Liver (tissue), 9 donors: ENCODE measurements around the gene ASPA. TPM values are rescaled to one million over a fixed set of nuclear protein-coding genes. Genes with fewer than 3 reads are reported as not detected.
A peak's percentile ranks its signal among the peaks of the same experiment; 100 is the strongest.
"Not testable (repeated sequence)": the region's sequence is repeated elsewhere in the genome, so short reads cannot be mapped to it uniquely, and the experiment has no call there.

Experiments
- DNase-seq: peaks from one replicate; pipeline ENCODE4 v3.0.0-alpha.2; 2017; ENCODE audit warnings: low spot score
- H3K27ac ChIP-seq, 2 donors: one replicate each; pipeline ENCODE4 v1.7.0; 2013; ENCODE audit warnings: inconsistent platforms in 2 of 2, low read length in 2 of 2, control low read depth in 1 of 2, low read depth in 1 of 2, mild to moderate bottlenecking in 1 of 2
- H3K27me3 ChIP-seq, 4 donors: one replicate each; pipeline versions ENCODE4 v1.6.1 to v1.7.0; 2013; ENCODE audit warnings: low read length in 3 of 4, inconsistent platforms in 1 of 4, mild to moderate bottlenecking in 1 of 4, moderate library complexity in 1 of 4; ENCODE audit not compliant: control insufficient read depth in 4 of 4, insufficient read depth in 4 of 4
- H3K36me3 ChIP-seq, 4 donors: one replicate each; pipeline versions ENCODE4 v1.6.1 to v1.7.0; 2013; ENCODE audit warnings: low read length in 3 of 4, mild to moderate bottlenecking in 3 of 4, low read depth in 1 of 4, moderate library complexity in 1 of 4; ENCODE audit not compliant: control insufficient read depth in 4 of 4, insufficient read depth in 3 of 4
- H3K4me1 ChIP-seq, 4 donors: one replicate each; pipeline versions ENCODE4 v1.6.1 to v1.7.0; 2013; ENCODE audit warnings: low read length in 3 of 4, mild to moderate bottlenecking in 3 of 4, moderate library complexity in 1 of 4; ENCODE audit not compliant: control insufficient read depth in 4 of 4, insufficient read depth in 4 of 4
- H3K4me3 ChIP-seq, 3 donors: one replicate each; pipeline versions ENCODE4 v1.6.1 to v1.7.0; 2013; ENCODE audit warnings: low read length in 3 of 3, control low read depth in 1 of 3, low read depth in 1 of 3, mild to moderate bottlenecking in 1 of 3
- H3K9ac ChIP-seq, 2 donors: one replicate each; pipeline ENCODE4 v1.7.0; 2013; ENCODE audit warnings: low read length in 2 of 2, mild to moderate bottlenecking in 2 of 2, moderate library complexity in 2 of 2, control low read depth in 1 of 2, low read depth in 1 of 2
- H3K9me3 ChIP-seq, 4 donors: one replicate each; pipeline versions ENCODE4 v1.6.1 to v1.7.0; 2013; ENCODE audit warnings: low read length in 3 of 4; ENCODE audit not compliant: control insufficient read depth in 4 of 4
- EGR1 ChIP-seq, 2 donors: IDR thresholded peaks; 2 replicates each; pipeline ENCODE4 v1.6.1; 2016 to 2018; ENCODE audit warnings: antibody characterized with exemption in 2 of 2, low read depth in 2 of 2
- FOXA1 ChIP-seq: IDR thresholded peaks from 2 replicates; pipeline ENCODE4 v1.6.1; 2016; ENCODE audit warnings: antibody characterized with exemption
- FOXA2 ChIP-seq: IDR thresholded peaks from 2 replicates; pipeline ENCODE4 v1.6.1; 2016; ENCODE audit warnings: antibody characterized with exemption
- GABPA ChIP-seq, 2 donors: IDR thresholded peaks in 1 of 2; conservative IDR thresholded peaks in 1 of 2; 2 replicates each; pipeline ENCODE4 v1.6.1; 2016; ENCODE audit warnings: antibody characterized with exemption in 2 of 2, mild to moderate bottlenecking in 1 of 2, moderate library complexity in 1 of 2
- HNF4A ChIP-seq, 2 donors: conservative IDR thresholded peaks; 2 replicates each; pipeline ENCODE4 v1.6.1; 2016; ENCODE audit warnings: antibody characterized with exemption in 2 of 2, mild to moderate bottlenecking in 2 of 2
- HNF4G ChIP-seq: IDR thresholded peaks from 2 replicates; pipeline ENCODE4 v1.6.1; 2016; ENCODE audit warnings: antibody characterized with exemption
- JUND ChIP-seq, 2 donors: IDR thresholded peaks; 2 replicates each; pipeline ENCODE4 v1.6.1; 2016; ENCODE audit warnings: antibody characterized with exemption in 2 of 2
- NR2F2 ChIP-seq: IDR thresholded peaks from 2 replicates; pipeline ENCODE4 v1.6.1; 2016; ENCODE audit warnings: antibody characterized with exemption
- RAD21 ChIP-seq, 2 donors: IDR thresholded peaks; 2 replicates each; pipeline ENCODE4 v1.6.1; 2016; ENCODE audit warnings: antibody characterized with exemption in 2 of 2, mild to moderate bottlenecking in 2 of 2
- RXRA ChIP-seq, 2 donors: IDR thresholded peaks; 2 replicates each; pipeline ENCODE4 v1.6.1; 2017 to 2018; ENCODE audit warnings: antibody characterized with exemption in 2 of 2, mild to moderate bottlenecking in 1 of 2
- SP1 ChIP-seq: IDR thresholded peaks from 2 replicates; pipeline ENCODE4 v1.6.1; 2018; ENCODE audit warnings: antibody characterized with exemption, mild to moderate bottlenecking
- TAF1 ChIP-seq: conservative IDR thresholded peaks from 2 replicates; pipeline ENCODE4 v1.6.1; 2016; ENCODE audit warnings: antibody characterized with exemption, mild to moderate bottlenecking
- YY1 ChIP-seq: IDR thresholded peaks from 2 replicates; pipeline ENCODE4 v1.6.1; 2016; ENCODE audit warnings: antibody characterized with exemption, mild to moderate bottlenecking
- WGBS: extraction: QIAGEN DNeasy Blood & Tissue Kit; methylation state at CpG from one replicate; pipeline ENCODE4 v1.1.7; 2013; 5-methylcytosine and 5-hydroxymethylcytosine counted together
- polyA plus RNA-seq, 2 donors: library from polyadenylated mRNA; stranded (reverse) in 1 of 2; unstranded in 1 of 2; fragments of 200-250 nt in 1 of 2; fragments of >200 nt in 1 of 2; fragmentation: Nextera tagmentation in 1 of 2; extraction: Ambion mirVana in 1 of 2; gene quantifications; one replicate each; pipeline versions ENCODE4 v1.2.1 to v1.2.3, GENCODE V29; 2013 to 2015
- total RNA-seq, 2 donors: library from RNA; depleted of rRNA; stranded (reverse); fragments of >200 nt; gene quantifications; one replicate each; pipeline ENCODE4 v1.2.3, GENCODE V29; 2014
- TF ChIP-seq, protein P1 (sequence below): IDR thresholded peaks from 2 replicates; pipeline ENCODE4 v1.6.1; 2016; ENCODE audit warnings: antibody characterized with exemption, mild to moderate bottlenecking
- TF ChIP-seq, protein P2 (sequence below): IDR thresholded peaks from 2 replicates; pipeline ENCODE4 v1.6.1; 2016; ENCODE audit warnings: antibody characterized with exemption
- TF ChIP-seq, protein P3 (sequence below): fragments of 150-350 bp; IDR thresholded peaks from 2 replicates; pipeline ENCODE4 v1.5.1; 2017; ENCODE audit warnings: improper control_type of control experiment, low read depth, low read length; ENCODE audit not compliant: missing input control
- TF ChIP-seq, protein P4 (sequence below): IDR thresholded peaks from 2 replicates; pipeline ENCODE4 v1.6.1; 2016; ENCODE audit warnings: antibody characterized with exemption
- TF ChIP-seq, protein P5 (sequence below): IDR thresholded peaks from 2 replicates; pipeline ENCODE4 v1.6.1; 2016; ENCODE audit warnings: antibody characterized with exemption
- donor health status: healthy.
- donor health status: healthy.
- donor health status: healthy.
- donor health status: healthy.
- donor health status: healthy.

The ASPA gene
- total and polyA plus RNA-seq, 4 donors, result 0.89 to 4.7 (median 1.9) TPM

DNA sequence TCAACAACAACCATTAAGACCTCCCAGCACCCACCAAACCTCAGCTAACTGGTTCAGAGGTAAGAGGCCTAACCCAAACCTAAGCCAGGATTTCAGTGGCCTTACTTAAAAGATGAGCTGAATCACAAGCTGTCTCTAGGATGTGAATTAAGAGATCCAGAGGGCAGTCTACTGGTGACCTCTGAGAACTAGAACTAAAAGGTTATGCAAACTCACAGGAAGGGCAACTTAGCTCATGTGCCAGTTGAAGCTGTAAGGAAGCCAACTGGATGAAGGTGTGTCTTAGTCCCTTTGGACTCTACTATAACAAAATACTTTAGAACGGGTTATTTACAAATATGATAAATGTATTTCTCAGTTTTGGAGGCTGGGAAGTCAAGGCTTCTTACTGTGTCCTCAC, 9.4 kb upstream of the ASPA start:
- not testable (repeated sequence) for DNase-seq, H3K9me3 ChIP-seq, H3K4me3 ChIP-seq, H3K27ac ChIP-seq, H3K27me3 ChIP-seq, H3K9ac ChIP-seq, H3K4me1 ChIP-seq, H3K36me3 ChIP-seq
- TF ChIP-seq NR2F2, result peak; percentile 28
- peak; percentile 48 to 57 for TF ChIP-seq HNF4A (conservative IDR thresholded peaks at IDR 0.05)
- peak; percentile 60 to 67 for TF ChIP-seq RXRA (IDR thresholded peaks at IDR 0.05)
- peak in 1 of 2 donors; percentile 17 for TF ChIP-seq RAD21 (IDR thresholded peaks at IDR 0.05)
- 29% methylated on average over 1 of the region's 1 CpG for WGBS

DNA sequence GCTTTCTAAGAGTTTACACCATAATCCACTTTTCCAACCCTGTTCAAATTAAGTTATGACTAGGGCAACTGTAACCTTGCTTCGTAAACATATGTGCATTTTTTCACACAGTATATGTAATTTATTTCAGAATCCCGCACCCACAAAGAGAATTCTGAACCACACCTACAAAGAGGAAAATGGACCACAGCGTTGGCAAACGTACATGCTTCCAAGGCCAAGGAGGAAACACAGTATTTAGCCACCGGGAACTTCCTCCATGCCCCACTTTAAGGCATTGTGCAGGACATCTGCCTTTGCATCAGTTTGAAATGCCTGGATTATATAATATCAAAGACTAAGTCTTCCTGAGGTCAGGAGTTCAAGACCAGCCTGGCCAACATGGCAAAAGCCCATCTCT, 6.3 kb upstream of the ASPA start:
- Histone ChIP-seq H3K27ac (no peak overlapping the region), H3K36me3 (no peaks in the 10 kb centered on the region), H3K4me1 (peaks cover 2 to 13% (median 6%) of the 10 kb centered on the region in 4 donors), H3K9ac (no peak overlapping the region), H3K4me3 (no peak overlapping the region), H3K9me3 (peaks cover 0 to 1% (median 0%) of the 10 kb centered on the region in 4 donors), H3K27me3 (no peaks in the 10 kb centered on the region)
- TF ChIP-seq, protein P1, sequence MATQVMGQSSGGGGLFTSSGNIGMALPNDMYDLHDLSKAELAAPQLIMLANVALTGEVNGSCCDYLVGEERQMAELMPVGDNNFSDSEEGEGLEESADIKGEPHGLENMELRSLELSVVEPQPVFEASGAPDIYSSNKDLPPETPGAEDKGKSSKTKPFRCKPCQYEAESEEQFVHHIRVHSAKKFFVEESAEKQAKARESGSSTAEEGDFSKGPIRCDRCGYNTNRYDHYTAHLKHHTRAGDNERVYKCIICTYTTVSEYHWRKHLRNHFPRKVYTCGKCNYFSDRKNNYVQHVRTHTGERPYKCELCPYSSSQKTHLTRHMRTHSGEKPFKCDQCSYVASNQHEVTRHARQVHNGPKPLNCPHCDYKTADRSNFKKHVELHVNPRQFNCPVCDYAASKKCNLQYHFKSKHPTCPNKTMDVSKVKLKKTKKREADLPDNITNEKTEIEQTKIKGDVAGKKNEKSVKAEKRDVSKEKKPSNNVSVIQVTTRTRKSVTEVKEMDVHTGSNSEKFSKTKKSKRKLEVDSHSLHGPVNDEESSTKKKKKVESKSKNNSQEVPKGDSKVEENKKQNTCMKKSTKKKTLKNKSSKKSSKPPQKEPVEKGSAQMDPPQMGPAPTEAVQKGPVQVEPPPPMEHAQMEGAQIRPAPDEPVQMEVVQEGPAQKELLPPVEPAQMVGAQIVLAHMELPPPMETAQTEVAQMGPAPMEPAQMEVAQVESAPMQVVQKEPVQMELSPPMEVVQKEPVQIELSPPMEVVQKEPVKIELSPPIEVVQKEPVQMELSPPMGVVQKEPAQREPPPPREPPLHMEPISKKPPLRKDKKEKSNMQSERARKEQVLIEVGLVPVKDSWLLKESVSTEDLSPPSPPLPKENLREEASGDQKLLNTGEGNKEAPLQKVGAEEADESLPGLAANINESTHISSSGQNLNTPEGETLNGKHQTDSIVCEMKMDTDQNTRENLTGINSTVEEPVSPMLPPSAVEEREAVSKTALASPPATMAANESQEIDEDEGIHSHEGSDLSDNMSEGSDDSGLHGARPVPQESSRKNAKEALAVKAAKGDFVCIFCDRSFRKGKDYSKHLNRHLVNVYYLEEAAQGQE, result no peak
- TF ChIP-seq, protein P2, sequence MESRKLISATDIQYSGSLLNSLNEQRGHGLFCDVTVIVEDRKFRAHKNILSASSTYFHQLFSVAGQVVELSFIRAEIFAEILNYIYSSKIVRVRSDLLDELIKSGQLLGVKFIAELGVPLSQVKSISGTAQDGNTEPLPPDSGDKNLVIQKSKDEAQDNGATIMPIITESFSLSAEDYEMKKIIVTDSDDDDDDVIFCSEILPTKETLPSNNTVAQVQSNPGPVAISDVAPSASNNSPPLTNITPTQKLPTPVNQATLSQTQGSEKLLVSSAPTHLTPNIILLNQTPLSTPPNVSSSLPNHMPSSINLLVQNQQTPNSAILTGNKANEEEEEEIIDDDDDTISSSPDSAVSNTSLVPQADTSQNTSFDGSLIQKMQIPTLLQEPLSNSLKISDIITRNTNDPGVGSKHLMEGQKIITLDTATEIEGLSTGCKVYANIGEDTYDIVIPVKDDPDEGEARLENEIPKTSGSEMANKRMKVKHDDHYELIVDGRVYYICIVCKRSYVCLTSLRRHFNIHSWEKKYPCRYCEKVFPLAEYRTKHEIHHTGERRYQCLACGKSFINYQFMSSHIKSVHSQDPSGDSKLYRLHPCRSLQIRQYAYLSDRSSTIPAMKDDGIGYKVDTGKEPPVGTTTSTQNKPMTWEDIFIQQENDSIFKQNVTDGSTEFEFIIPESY, result no peak
- TF ChIP-seq, protein P3, sequence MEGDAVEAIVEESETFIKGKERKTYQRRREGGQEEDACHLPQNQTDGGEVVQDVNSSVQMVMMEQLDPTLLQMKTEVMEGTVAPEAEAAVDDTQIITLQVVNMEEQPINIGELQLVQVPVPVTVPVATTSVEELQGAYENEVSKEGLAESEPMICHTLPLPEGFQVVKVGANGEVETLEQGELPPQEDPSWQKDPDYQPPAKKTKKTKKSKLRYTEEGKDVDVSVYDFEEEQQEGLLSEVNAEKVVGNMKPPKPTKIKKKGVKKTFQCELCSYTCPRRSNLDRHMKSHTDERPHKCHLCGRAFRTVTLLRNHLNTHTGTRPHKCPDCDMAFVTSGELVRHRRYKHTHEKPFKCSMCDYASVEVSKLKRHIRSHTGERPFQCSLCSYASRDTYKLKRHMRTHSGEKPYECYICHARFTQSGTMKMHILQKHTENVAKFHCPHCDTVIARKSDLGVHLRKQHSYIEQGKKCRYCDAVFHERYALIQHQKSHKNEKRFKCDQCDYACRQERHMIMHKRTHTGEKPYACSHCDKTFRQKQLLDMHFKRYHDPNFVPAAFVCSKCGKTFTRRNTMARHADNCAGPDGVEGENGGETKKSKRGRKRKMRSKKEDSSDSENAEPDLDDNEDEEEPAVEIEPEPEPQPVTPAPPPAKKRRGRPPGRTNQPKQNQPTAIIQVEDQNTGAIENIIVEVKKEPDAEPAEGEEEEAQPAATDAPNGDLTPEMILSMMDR, result no peak
- TF ChIP-seq FOXA2, result no peak
- no peak for TF ChIP-seq TAF1
- TF ChIP-seq EGR1 (IDR thresholded peaks at IDR 0.05; ENCODE audit: low read depth in 2 of 2), result no peak
- no peak for TF ChIP-seq YY1
- TF ChIP-seq, protein P4, sequence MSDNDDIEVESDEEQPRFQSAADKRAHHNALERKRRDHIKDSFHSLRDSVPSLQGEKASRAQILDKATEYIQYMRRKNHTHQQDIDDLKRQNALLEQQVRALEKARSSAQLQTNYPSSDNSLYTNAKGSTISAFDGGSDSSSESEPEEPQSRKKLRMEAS, result no peak
- no peak for TF ChIP-seq HNF4G
- TF ChIP-seq JUND (IDR thresholded peaks at IDR 0.05), result no peak
- TF ChIP-seq GABPA (IDR thresholded peaks at IDR 0.05 in 1 of 2, conservative IDR thresholded peaks at IDR 0.05 in 1 of 2), result no peak
- TF ChIP-seq RAD21 (IDR thresholded peaks at IDR 0.05), result no peak
- no peak for TF ChIP-seq FOXA1
- TF ChIP-seq, protein P5, sequence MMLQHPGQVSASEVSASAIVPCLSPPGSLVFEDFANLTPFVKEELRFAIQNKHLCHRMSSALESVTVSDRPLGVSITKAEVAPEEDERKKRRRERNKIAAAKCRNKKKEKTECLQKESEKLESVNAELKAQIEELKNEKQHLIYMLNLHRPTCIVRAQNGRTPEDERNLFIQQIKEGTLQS, result no peak
- TF ChIP-seq SP1, result no peak
- no peak for TF ChIP-seq RXRA (IDR thresholded peaks at IDR 0.05)
- DNase-seq, result no peak
- 64% methylated on average over 5 of the region's 5 CpGs for WGBS
